ENCODE data around the gene WNT11. TPM values are rescaled to one million over a fixed set of nuclear protein-coding genes. Genes with fewer than 3 reads are reported as not detected.

WNT11 gene
- total and polyA plus RNA-seq, 2 of the 13 experiments (the other 11 are each of a cell fraction or from before 2014, with no cell fraction given): 0.34 to 0.66 TPM

- TF ChIP-seq, protein P1, sequence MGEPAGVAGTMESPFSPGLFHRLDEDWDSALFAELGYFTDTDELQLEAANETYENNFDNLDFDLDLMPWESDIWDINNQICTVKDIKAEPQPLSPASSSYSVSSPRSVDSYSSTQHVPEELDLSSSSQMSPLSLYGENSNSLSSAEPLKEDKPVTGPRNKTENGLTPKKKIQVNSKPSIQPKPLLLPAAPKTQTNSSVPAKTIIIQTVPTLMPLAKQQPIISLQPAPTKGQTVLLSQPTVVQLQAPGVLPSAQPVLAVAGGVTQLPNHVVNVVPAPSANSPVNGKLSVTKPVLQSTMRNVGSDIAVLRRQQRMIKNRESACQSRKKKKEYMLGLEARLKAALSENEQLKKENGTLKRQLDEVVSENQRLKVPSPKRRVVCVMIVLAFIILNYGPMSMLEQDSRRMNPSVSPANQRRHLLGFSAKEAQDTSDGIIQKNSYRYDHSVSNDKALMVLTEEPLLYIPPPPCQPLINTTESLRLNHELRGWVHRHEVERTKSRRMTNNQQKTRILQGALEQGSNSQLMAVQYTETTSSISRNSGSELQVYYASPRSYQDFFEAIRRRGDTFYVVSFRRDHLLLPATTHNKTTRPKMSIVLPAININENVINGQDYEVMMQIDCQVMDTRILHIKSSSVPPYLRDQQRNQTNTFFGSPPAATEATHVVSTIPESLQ (CRISPR knock-in tag; conservative IDR thresholded peaks at IDR 0.05): no peak
- no peak for TF ChIP-seq ZNF615 (CRISPR knock-in tag; IDR thresholded peaks at IDR 0.05; ENCODE audit: borderline replicate concordance)
- TF ChIP-seq SYNCRIP (IDR thresholded peaks at IDR 0.05; ENCODE audit: insufficient read depth, low read depth, low read length): no peak
- TF ChIP-seq, protein P2, sequence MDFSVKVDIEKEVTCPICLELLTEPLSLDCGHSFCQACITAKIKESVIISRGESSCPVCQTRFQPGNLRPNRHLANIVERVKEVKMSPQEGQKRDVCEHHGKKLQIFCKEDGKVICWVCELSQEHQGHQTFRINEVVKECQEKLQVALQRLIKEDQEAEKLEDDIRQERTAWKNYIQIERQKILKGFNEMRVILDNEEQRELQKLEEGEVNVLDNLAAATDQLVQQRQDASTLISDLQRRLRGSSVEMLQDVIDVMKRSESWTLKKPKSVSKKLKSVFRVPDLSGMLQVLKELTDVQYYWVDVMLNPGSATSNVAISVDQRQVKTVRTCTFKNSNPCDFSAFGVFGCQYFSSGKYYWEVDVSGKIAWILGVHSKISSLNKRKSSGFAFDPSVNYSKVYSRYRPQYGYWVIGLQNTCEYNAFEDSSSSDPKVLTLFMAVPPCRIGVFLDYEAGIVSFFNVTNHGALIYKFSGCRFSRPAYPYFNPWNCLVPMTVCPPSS (IDR thresholded peaks at IDR 0.05): no peak
- no peak for TF ChIP-seq ZNF672 (CRISPR knock-in tag; IDR thresholded peaks at IDR 0.05)
- no peak for TF ChIP-seq GLI4 (CRISPR knock-in tag; IDR thresholded peaks at IDR 0.05; ENCODE audit: borderline replicate concordance)
Measured at GRCh38 chr11:76251226-76251575, 44.9 kb upstream of the WNT11 start (continued).

- Histone ChIP-seq H2AFZ (ENCODE audit: low read length) (no peak overlapping the region), H3K36me3 (replicated peaks in 1 of 2; ENCODE audit: control insufficient read depth in 1 of 2, insufficient read depth in 2 of 2, low read length in 2 of 2) (no peaks in the 10 kb centered on the region), H3K4me1 (ENCODE audit: insufficient read depth, low read length) (no peaks in the 10 kb centered on the region), H4K20me1 (ENCODE audit: insufficient read depth, low read length) (no peaks in the 10 kb centered on the region), H3K27ac (ENCODE audit: extremely low read length, insufficient read depth, low read length) (no peak overlapping the region), H3K4me2 (ENCODE audit: low read depth, low read length) (no peak overlapping the region), H3K4me3 (replicated peaks in 1 of 3; ENCODE audit: insufficient read depth in 1 of 3, low read depth in 2 of 3, low read length in 3 of 3) (no peak overlapping the region), H3K27me3 (ENCODE audit: control insufficient read depth in 1 of 2, insufficient read depth in 2 of 2, low read length in 2 of 2) (peaks cover 4 to 42% of the 10 kb centered on the region in 2 experiments; a peak in 4 of 5 replicates), H3K79me2 (ENCODE audit: insufficient read depth, low read length) (no peaks in the 10 kb centered on the region), H3K9me3 (ENCODE audit: low read length) (no peaks in the 10 kb centered on the region), H3K9ac (ENCODE audit: insufficient read depth, low read depth, low read length) (no peak overlapping the region)
- 39% methylated on average over 4 of the region's 6 CpGs for WGBS (ENCODE audit: low lambda C conversion rate)
- FAIRE-seq (no peak), ATAC-seq (no peak), DNase-seq (ENCODE audit: low spot score) (no peak)
- ChIA-PET POLR2A (no interaction called here), CTCF (ENCODE audit: low intra/inter-chr PET ratio, low total read pairs) (no interaction called here)
- in situ Hi-C loops (cut with HindIII; ENCODE audit: extremely low pct_ligation_motif_present, low pct_unique_long_range_greater_than_20kb): no loop called here
- no TSS peak for BruUV-seq (replicated peaks)
- intact Hi-C loops (cut with micrococcal nuclease; ENCODE audit: unreplicated experiment): no loop called here
- TF ChIP-seq EP300 (IDR thresholded peaks at IDR 0.05; ENCODE audit: low read depth in 2 of 2, low read length in 2 of 2): no peak
- TF ChIP-seq EP300 (CRISPR knock-in tag; IDR thresholded peaks at IDR 0.05; ENCODE audit: borderline replicate concordance): no peak
- TF ChIP-seq ZNF251 (CRISPR knock-in tag; IDR thresholded peaks at IDR 0.05): no peak
- no peak for TF ChIP-seq NAIF1 (CRISPR knock-in tag; IDR thresholded peaks at IDR 0.05; ENCODE audit: borderline replicate concordance)
- TF ChIP-seq, protein P3, sequence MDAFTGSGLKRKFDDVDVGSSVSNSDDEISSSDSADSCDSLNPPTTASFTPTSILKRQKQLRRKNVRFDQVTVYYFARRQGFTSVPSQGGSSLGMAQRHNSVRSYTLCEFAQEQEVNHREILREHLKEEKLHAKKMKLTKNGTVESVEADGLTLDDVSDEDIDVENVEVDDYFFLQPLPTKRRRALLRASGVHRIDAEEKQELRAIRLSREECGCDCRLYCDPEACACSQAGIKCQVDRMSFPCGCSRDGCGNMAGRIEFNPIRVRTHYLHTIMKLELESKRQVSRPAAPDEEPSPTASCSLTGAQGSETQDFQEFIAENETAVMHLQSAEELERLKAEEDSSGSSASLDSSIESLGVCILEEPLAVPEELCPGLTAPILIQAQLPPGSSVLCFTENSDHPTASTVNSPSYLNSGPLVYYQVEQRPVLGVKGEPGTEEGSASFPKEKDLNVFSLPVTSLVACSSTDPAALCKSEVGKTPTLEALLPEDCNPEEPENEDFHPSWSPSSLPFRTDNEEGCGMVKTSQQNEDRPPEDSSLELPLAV (CRISPR knock-in tag; conservative IDR thresholded peaks at IDR 0.05; ENCODE audit: low read depth): no peak
- TF ChIP-seq ZNF496 (CRISPR knock-in tag; IDR thresholded peaks at IDR 0.05; ENCODE audit: insufficient replicate concordance): no peak
- TF ChIP-seq TCF12 (IDR thresholded peaks at IDR 0.05): no peak
- no peak for TF ChIP-seq TCF12 (CRISPR knock-in tag; IDR thresholded peaks at IDR 0.05)
- no peak for TF ChIP-seq FOXC1 (CRISPR knock-in tag; IDR thresholded peaks at IDR 0.05; ENCODE audit: borderline replicate concordance)
- TF ChIP-seq YEATS2 (CRISPR knock-in tag; IDR thresholded peaks at IDR 0.05; ENCODE audit: borderline replicate concordance): no peak
- TF ChIP-seq ZNF34 (CRISPR knock-in tag; IDR thresholded peaks at IDR 0.05; ENCODE audit: borderline replicate concordance): no peak
- TF ChIP-seq, protein P4, sequence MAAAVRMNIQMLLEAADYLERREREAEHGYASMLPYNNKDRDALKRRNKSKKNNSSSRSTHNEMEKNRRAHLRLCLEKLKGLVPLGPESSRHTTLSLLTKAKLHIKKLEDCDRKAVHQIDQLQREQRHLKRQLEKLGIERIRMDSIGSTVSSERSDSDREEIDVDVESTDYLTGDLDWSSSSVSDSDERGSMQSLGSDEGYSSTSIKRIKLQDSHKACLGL (CRISPR knock-in tag; IDR thresholded peaks at IDR 0.05): no peak
- no peak for TF ChIP-seq ZNF143 (CRISPR knock-in tag; IDR thresholded peaks at IDR 0.05)
Measured at GRCh38 chr11:76250520-76251225, 44.4 kb upstream of the WNT11 start.
